A549 (cell line): ENCODE data around the gene CD48. TPM values are rescaled to one million over a fixed set of nuclear protein-coding genes. Genes with fewer than 3 reads are reported as not detected.

ENCODE experiments used
- ATAC-seq, 2 experiments: fragments of 200-7000 bp in 1 of 2; fragments of >200 bp in 1 of 2; cut with Nextera tagmentation in 1 of 2; cut with Tn5 transposase in 1 of 2; 3 replicates each; pipeline versions ENCODE4 v1.8.0 to v1.9.1; 2018 to 2020; ENCODE audit warnings: mild to moderate bottlenecking in 1 of 2, moderate library complexity in 1 of 2
- CTCF ChIA-PET: fragments of 300-600 bp; sonication (Branson Sonifier 250); formaldehyde crosslinking; extraction: SDS; loops from one replicate; lab custom pipeline; 2021; ENCODE audit warnings: antibody characterized with exemption, inconsistent platforms; lab: Yijun Ruan, JAX
- POLR2A ChIA-PET: fragments of 350-600 bp; formaldehyde crosslinking; extraction: SDS; loops from one replicate; lab custom pipeline; 2021; ENCODE audit warnings: antibody characterized with exemption, inconsistent platforms; lab: Yijun Ruan, JAX
- DNase-seq, 2 experiments: peaks; one replicate each; pipeline versions ENCODE4 v3.0.0 to v3.0.0-alpha.2; 2011 to 2016; ENCODE audit warnings: low read depth in 1 of 2, low spot score in 1 of 2
- FAIRE-seq: peaks from 2 replicates; lab custom pipeline; 2011; peaks lifted over from hg19 to GRCh38; lab: Jason Lieb, UNC
- H3K27ac ChIP-seq, 2 experiments: fragments of >200 bp; sonication (Bioruptor Twin); formaldehyde crosslinking; 3 replicates each; pipeline ENCODE4 v1.5.1; 2016 to 2017
- H3K4me1 ChIP-seq: fragments of >200 bp; sonication (Bioruptor Twin); formaldehyde crosslinking; 3 replicates; pipeline ENCODE4 v1.6.1; 2016
- H3K4me2 ChIP-seq: fragments of >200 bp; sonication (Bioruptor Twin); formaldehyde crosslinking; 3 replicates; pipeline ENCODE4 v1.6.1; 2016
- H3K4me3 ChIP-seq: fragments of >200 bp; sonication (Bioruptor Twin); formaldehyde crosslinking; 3 replicates; pipeline ENCODE4 v1.5.1; 2016
- H3K9me3 ChIP-seq: fragments of >200 bp; sonication (Bioruptor Twin); formaldehyde crosslinking; 3 replicates; pipeline ENCODE4 v1.6.1; 2016
- BHLHE40 ChIP-seq: IDR thresholded peaks from 2 replicates; pipeline ENCODE4 v1.6.1; 2012; ENCODE audit warnings: low read depth, low read length, inconsistent platforms
- CEBPB ChIP-seq, 2 experiments: fragments of >200 bp in 1 of 2; sonication (Bioruptor Twin) in 1 of 2; formaldehyde crosslinking in 1 of 2; IDR thresholded peaks; 2 replicates each; pipeline ENCODE4 v1.6.1; 2012 to 2016
- CHD4 ChIP-seq: fragments of 200-600 bp; sonication (generic); IDR thresholded peaks from 2 replicates; pipeline ENCODE4 v1.6.1; 2016; ENCODE audit warnings: antibody characterized with exemption, mild to moderate bottlenecking, borderline replicate concordance
- ESRRA ChIP-seq: fragments of 150-350 bp; IDR thresholded peaks from 2 replicates; pipeline ENCODE4 v1.6.1; 2014; ENCODE audit warnings: mild to moderate bottlenecking, low read length, borderline replicate concordance
- HOXB13 ChIP-seq: fragments of 250-450 bp; sonication (Bioruptor Pico); IDR thresholded peaks from 2 replicates; pipeline ENCODE4 v1.5.0; 2020; ENCODE audit warnings: low read depth, mild to moderate bottlenecking, moderate library complexity
- HOXB5 ChIP-seq: fragments of 250-450 bp; sonication (Bioruptor Pico); IDR thresholded peaks from 2 replicates; pipeline ENCODE4 v1.5.0; 2020; ENCODE audit warnings: mild to moderate bottlenecking, moderate library complexity
- JUN ChIP-seq, 2 experiments: fragments of >200 bp; sonication (Bioruptor Twin); formaldehyde crosslinking; IDR thresholded peaks; 2 replicates in 1 of 2; 3 replicates in 1 of 2; pipeline ENCODE4 v1.6.1; 2016 to 2017
- MYC ChIP-seq: IDR thresholded peaks from 2 replicates; pipeline ENCODE4 v1.6.1; 2012; ENCODE audit warnings: mild to moderate bottlenecking, inconsistent platforms, low read length, improper control_type of control experiment, borderline replicate concordance
- NR3C1 ChIP-seq: fragments of >200 bp; sonication (Bioruptor Twin); formaldehyde crosslinking; IDR thresholded peaks from 3 replicates; pipeline ENCODE4 v1.6.1; 2017
- PHF8 ChIP-seq: fragments of 200-600 bp; sonication (generic); IDR thresholded peaks from 2 replicates; pipeline ENCODE4 v1.6.1; 2016; ENCODE audit warnings: low read depth, mild to moderate bottlenecking, antibody characterized with exemption, moderate library complexity, borderline replicate concordance
- RCOR1 ChIP-seq: fragments of 150-350 bp; IDR thresholded peaks from 2 replicates; pipeline ENCODE4 v1.6.1; 2014; ENCODE audit warnings: antibody characterized with exemption, low read length, low read depth
- RNF2 ChIP-seq: fragments of 200-600 bp; sonication (generic); IDR thresholded peaks from 2 replicates; pipeline ENCODE4 v1.6.1; 2016; ENCODE audit warnings: low read depth, mild to moderate bottlenecking, antibody characterized with exemption, moderate library complexity, borderline replicate concordance
- SREBF2 ChIP-seq: fragments of 450-650 bp; IDR thresholded peaks from 2 replicates; pipeline ENCODE4 v1.6.1; 2014; ENCODE audit warnings: mild to moderate bottlenecking, moderate library complexity
- TP53 ChIP-seq: fragments of 250-450 bp; sonication (Bioruptor Pico); IDR thresholded peaks from 2 replicates; pipeline ENCODE4 v1.5.0; 2021; ENCODE audit warnings: mild to moderate bottlenecking, moderate library complexity
- WGBS: methylation state at CpG from one replicate; pipeline ENCODE4 v1.1.6; 2017; ENCODE audit errors: missing lambda C conversion rate; 5-methylcytosine and 5-hydroxymethylcytosine counted together
- polyA plus RNA-seq, 4 experiments: library from polyadenylated mRNA; depleted of rRNA in 3 of 4; stranded (reverse); fragments of >200 nt; fragmentation: RNase III in 1 of 4; extraction: RNeasy Plus Mini Kit Qiagen cat#74134 plus additional on column Dnase treatment in 1 of 4; gene quantifications; 2 replicates in 3 of 4; 3 replicates in 1 of 4; pipeline ENCODE4 v1.2.3, GENCODE V29; 2011 to 2017
- TF ChIP-seq, protein P1 (sequence below): fragments of 150-350 bp; IDR thresholded peaks from 2 replicates; pipeline ENCODE4 v1.6.1; 2014; ENCODE audit warnings: low read depth, mild to moderate bottlenecking, low read length
- TF ChIP-seq, protein P2 (sequence below): IDR thresholded peaks from 2 replicates; pipeline ENCODE4 v1.6.1; 2012; ENCODE audit warnings: low read depth, borderline replicate concordance
- TF ChIP-seq, protein P3 (sequence below): fragments of >200 bp; sonication (Bioruptor Twin); formaldehyde crosslinking; IDR thresholded peaks from 2 replicates; pipeline ENCODE4 v1.6.1; 2016
- TF ChIP-seq, protein P4 (sequence below): fragments of >200 bp; sonication (Bioruptor Twin); formaldehyde crosslinking; IDR thresholded peaks from 3 replicates; pipeline ENCODE4 v1.6.1; 2016
- TF ChIP-seq, protein P5 (sequence below): fragments of 250-450 bp; sonication (Bioruptor Pico); IDR thresholded peaks from 2 replicates; pipeline ENCODE4 v1.5.0; 2020; ENCODE audit warnings: low read depth, mild to moderate bottlenecking, moderate library complexity

The CD48 gene
- polyA plus RNA-seq, 2 of the 4 experiments (the other 2 are of a cell fraction) = not detected

DNA sequence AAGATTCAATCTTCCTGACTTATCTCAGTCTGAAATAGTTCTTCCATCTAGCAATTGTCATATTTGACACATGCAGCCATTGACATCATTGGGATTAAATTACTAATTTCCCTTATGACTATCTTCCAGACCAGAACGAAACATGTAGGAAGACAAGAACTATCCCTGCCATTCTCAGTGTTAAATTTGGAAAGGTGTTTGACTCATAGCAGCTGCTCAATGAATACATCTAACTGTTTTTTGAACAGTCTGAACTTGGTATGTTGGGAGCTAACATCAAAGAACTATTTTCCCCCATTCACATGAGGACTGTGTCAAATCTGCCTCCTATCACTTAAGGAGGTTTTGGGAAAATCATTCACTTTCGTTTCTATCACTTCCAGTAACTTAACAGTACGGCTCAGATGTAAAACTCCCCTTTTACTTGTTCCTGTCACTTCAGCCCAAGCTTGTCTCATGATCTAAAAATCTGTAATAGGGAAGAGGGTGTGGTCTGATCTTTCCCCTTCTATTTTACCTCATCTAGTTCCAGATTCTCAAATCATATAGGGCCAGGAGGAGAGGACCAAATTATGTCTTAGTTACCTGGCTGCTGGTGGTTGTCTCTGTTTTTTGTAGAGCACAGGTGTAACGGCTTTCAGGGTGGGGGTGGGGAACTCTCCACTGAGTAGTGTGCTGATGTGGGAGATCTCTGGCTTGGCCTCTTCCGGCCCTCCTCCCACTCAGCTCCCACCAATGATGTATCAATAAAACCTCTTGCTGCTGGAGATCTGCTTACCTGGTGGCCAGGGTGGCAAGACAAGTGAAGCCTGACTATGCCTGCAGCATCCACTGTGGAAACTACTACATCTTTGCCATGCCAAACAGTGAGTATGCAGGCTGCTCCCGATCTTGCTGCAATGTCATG, 38.6 kb downstream of the CD48 start:
- ChIA-PET POLR2A (no interaction called here), CTCF (interaction anchor here (0.9 to 3.5 kb wide), 8 partner anchors 7 to 424 kb away, joined by 3 to 21 read pairs (median 6); partner anchors contain the start of genes ITLN2 and SLAMF1)
- Histone ChIP-seq H3K4me2 (no peak overlapping the region), H3K27ac (no peak overlapping the region), H3K4me3 (no peak overlapping the region), H3K4me1 (no peaks in the 10 kb centered on the region), H3K9me3 (peaks cover 22% of the 10 kb centered on the region; the same call in 2 of the 3 replicates)
- no peak for TF ChIP-seq HOXB5 (CRISPR knock-in tag)
- no peak for DNase-seq
- ATAC-seq = no peak
- no peak for FAIRE-seq
- 8% methylated on average over 5 of the region's 6 CpGs for WGBS

DNA sequence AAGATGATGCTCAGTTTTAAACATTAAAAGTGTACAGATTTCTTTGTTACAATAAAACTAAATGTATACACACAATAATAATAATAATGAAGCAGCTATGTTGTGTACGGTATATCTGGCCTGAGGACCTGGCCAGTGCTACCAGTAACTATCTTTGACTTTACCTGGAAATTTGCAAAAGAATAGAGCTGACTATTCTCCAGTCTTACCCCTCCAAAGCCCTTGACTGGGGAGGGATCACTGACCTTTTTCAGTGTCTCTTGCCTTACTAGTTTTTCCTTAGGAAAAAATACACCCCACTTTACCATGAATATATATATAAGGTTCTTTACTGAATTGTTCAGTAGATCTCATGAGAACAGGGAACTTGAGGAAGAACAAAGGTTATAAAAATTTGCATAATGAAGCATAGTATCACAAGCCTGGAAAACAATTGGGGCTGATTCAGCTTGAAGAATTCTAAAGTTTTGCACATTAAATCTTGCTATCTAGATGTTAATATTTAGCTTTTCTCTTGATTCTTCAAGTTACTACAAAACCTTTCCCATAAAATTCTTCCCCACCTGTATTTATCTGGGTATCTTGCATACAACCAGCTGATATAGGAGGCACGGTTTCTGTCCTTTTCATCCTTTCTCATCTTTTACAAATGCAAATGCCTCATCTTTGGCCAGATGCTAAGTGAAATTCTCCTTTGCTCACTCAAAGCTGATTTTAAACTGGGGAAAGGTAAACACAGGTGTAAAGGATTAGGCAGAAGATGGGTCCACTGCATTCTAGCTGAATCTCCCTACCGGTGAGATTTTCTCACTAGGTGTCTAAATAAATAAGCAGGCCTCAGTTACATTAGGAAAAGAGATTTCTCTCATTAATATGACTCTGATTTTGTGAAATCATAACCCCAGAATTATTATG, 39.8 kb downstream of the CD48 start:
- ATAC-seq = no peak
- TF ChIP-seq JUN (IDR thresholded peaks at IDR 0.05) (no peak), HOXB5 (CRISPR knock-in tag) (no peak), MYC (no peak), RNF2 (no peak), NR3C1 (no peak), BHLHE40 (no peak)
- TF ChIP-seq, protein P1, sequence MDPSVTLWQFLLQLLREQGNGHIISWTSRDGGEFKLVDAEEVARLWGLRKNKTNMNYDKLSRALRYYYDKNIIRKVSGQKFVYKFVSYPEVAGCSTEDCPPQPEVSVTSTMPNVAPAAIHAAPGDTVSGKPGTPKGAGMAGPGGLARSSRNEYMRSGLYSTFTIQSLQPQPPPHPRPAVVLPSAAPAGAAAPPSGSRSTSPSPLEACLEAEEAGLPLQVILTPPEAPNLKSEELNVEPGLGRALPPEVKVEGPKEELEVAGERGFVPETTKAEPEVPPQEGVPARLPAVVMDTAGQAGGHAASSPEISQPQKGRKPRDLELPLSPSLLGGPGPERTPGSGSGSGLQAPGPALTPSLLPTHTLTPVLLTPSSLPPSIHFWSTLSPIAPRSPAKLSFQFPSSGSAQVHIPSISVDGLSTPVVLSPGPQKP = no peak
- TF ChIP-seq, protein P2, sequence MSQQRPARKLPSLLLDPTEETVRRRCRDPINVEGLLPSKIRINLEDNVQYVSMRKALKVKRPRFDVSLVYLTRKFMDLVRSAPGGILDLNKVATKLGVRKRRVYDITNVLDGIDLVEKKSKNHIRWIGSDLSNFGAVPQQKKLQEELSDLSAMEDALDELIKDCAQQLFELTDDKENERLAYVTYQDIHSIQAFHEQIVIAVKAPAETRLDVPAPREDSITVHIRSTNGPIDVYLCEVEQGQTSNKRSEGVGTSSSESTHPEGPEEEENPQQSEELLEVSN = no peak
- WGBS = 10% methylated on average over 3 of the region's 3 CpGs
- DNase-seq = no peak
- Histone ChIP-seq H3K4me2 (no peak overlapping the region), H3K27ac (no peak overlapping the region), H3K9me3 (peaks cover 22% of the 10 kb centered on the region; the same call in 2 of the 3 replicates), H3K4me1 (no peaks in the 10 kb centered on the region), H3K4me3 (no peak overlapping the region)
- ChIA-PET POLR2A (no interaction called here), CTCF (interaction anchor here (0.8 to 2.7 kb wide), 6 partner anchors 9 to 283 kb away, joined by 3 to 10 read pairs (median 4); partner anchors contain the start of gene ITLN2)
- no peak for FAIRE-seq

DNA sequence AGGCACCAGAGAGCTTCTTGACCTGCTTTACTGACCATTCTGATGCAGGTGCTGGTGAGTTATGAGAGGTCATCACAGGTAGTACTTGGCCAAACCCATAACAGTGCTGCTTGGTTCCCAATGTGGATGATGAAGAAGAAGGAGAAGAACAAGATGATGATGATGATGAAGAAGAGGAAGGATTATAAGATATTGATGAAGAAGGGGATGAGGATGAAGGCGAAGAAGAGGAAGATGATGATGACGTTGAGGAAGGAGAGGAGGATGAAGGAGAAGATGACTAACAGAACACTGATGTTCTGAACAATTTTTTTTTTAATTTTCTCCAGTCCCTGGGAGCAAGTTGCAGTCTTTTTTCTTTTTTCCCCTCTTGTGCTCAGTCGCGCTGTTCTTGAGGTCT, 40.9 kb downstream of the CD48 start:
- CTCF ChIA-PET = interaction anchor here (1.1 kb wide), 1 partner anchor 11 kb away, joined by 3 read pairs; no protein-coding TSS in a partner anchor
- no peak for DNase-seq

More for the DNA sequence above, 40.9 kb downstream of the CD48 start:
- Histone ChIP-seq H3K4me3 (no peak overlapping the region), H3K4me1 (no peaks in the 10 kb centered on the region), H3K4me2 (no peak overlapping the region)
- ATAC-seq (no peak), FAIRE-seq (no peak)
- WGBS = 44% methylated on average over 4 of the region's 4 CpGs
- TF ChIP-seq TP53 (CRISPR knock-in tag) = no peak
- no peak for TF ChIP-seq SREBF2
- TF ChIP-seq CHD4 = no peak
- TF ChIP-seq, protein P3, sequence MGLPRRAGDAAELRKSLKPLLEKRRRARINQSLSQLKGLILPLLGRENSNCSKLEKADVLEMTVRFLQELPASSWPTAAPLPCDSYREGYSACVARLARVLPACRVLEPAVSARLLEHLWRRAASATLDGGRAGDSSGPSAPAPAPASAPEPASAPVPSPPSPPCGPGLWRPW = no peak
- no peak for TF ChIP-seq ESRRA
- TF ChIP-seq, protein P4, sequence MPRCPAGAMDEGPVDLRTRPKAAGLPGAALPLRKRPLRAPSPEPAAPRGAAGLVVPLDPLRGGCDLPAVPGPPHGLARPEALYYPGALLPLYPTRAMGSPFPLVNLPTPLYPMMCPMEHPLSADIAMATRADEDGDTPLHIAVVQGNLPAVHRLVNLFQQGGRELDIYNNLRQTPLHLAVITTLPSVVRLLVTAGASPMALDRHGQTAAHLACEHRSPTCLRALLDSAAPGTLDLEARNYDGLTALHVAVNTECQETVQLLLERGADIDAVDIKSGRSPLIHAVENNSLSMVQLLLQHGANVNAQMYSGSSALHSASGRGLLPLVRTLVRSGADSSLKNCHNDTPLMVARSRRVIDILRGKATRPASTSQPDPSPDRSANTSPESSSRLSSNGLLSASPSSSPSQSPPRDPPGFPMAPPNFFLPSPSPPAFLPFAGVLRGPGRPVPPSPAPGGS = no peak
- TF ChIP-seq RCOR1 = no peak
- no peak for TF ChIP-seq CEBPB (IDR thresholded peaks at IDR 0.05)
- TF ChIP-seq PHF8 = no peak
- TF ChIP-seq, protein P5, sequence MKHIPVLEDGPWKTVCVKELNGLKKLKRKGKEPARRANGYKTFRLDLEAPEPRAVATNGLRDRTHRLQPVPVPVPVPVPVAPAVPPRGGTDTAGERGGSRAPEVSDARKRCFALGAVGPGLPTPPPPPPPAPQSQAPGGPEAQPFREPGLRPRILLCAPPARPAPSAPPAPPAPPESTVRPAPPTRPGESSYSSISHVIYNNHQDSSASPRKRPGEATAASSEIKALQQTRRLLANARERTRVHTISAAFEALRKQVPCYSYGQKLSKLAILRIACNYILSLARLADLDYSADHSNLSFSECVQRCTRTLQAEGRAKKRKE (CRISPR knock-in tag) = no peak
- no peak for TF ChIP-seq HOXB13 (CRISPR knock-in tag)
- TF ChIP-seq, all 56 proteins: peak for 0
- Histone ChIP-seq H3K27ac (no peak overlapping the region), H3K9me3 (peaks cover 22% of the 10 kb centered on the region; the same call in 2 of the 3 replicates)
- POLR2A ChIA-PET = no interaction called here
